GM12873 (cell line): ENCODE results near the gene NAV2.

Experiments used
- CTCF ChIP-seq: IDR thresholded peaks from 2 replicates; pipeline ENCODE4 v1.5.1; 2012; ENCODE audit warnings: low read depth, mild to moderate bottlenecking, moderate library complexity, low read length, control low read depth; ENCODE audit not compliant: insufficient read depth; ENCODE audit errors: missing control alignments

The NAV2 gene

GRCh38 chr11:19771463-19771862 is 58.8 kb downstream of the NAV2 start:
- no peak for TF ChIP-seq CTCF

- no peak for TF ChIP-seq CTCF
Measured at GRCh38 chr11:19772480-19772879, 59.8 kb downstream of the NAV2 start.

GRCh38 chr11:19774329-19774728 is 61.7 kb downstream of the NAV2 start:
- TF ChIP-seq CTCF: no peak

- no peak for TF ChIP-seq CTCF
Measured at GRCh38 chr11:19774817-19775580, 62.4 kb downstream of the NAV2 start.

GRCh38 chr11:19775622-19776021 is 63.0 kb downstream of the NAV2 start:
- TF ChIP-seq CTCF: no peak

GRCh38 chr11:19777039-19777376 is 64.4 kb downstream of the NAV2 start:
- no peak for TF ChIP-seq CTCF

- TF ChIP-seq CTCF: no peak
Measured at GRCh38 chr11:19777377-19778102, 64.9 kb downstream of the NAV2 start.
